GM10248 (cell line): ENCODE data around the gene CBR3.

Source experiments
- CTCF ChIA-PET: fragments of 300-600 bp; sonication (Branson Sonifier 250); formaldehyde crosslinking; extraction: SDS; loops from one replicate; lab custom pipeline; 2021; ENCODE audit warnings: antibody characterized with exemption; lab: Yijun Ruan, JAX
- POLR2A ChIA-PET: fragments of 350-650 bp; sonication (Branson Sonifier 250); formaldehyde crosslinking; extraction: SDS; loops from one replicate; lab custom pipeline; 2020; ENCODE audit warnings: antibody characterized with exemption; lab: Yijun Ruan, JAX
- DNase-seq: peaks from one replicate; pipeline ENCODE4 v3.0.0; 2012; ENCODE audit errors: extremely low spot score
- TF ChIP-seq, protein P1 (sequence below): IDR thresholded peaks from 2 replicates; pipeline ENCODE4 v1.5.1; 2012; ENCODE audit warnings: mild to moderate bottlenecking, low read depth; ENCODE audit errors: extremely low read depth, missing control alignments, control extremely low read depth

The CBR3 gene

DNA sequence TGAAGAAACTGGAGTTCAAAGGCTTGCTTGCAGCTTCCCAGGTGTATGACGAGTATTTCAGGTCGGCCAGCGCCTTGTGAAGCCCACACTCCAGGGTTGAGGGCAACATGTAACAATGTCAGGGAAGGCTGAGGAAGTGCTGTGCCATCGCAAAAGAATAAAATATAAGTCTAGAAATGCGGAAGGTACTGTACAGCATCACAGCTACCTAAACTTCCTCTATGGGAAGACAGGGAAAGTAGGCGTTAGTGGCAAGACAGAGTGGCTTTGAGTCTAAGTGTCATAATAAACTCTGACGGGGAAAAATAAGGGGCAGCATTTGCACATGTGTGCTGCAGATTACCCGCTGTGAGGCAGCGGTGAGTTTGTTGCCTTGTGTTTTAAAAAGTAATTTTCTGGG lies 50.6 kb downstream of the CBR3 start:
- TF ChIP-seq, protein P1, sequence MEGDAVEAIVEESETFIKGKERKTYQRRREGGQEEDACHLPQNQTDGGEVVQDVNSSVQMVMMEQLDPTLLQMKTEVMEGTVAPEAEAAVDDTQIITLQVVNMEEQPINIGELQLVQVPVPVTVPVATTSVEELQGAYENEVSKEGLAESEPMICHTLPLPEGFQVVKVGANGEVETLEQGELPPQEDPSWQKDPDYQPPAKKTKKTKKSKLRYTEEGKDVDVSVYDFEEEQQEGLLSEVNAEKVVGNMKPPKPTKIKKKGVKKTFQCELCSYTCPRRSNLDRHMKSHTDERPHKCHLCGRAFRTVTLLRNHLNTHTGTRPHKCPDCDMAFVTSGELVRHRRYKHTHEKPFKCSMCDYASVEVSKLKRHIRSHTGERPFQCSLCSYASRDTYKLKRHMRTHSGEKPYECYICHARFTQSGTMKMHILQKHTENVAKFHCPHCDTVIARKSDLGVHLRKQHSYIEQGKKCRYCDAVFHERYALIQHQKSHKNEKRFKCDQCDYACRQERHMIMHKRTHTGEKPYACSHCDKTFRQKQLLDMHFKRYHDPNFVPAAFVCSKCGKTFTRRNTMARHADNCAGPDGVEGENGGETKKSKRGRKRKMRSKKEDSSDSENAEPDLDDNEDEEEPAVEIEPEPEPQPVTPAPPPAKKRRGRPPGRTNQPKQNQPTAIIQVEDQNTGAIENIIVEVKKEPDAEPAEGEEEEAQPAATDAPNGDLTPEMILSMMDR: no peak
- POLR2A ChIA-PET: no interaction called here
- no peak for DNase-seq
- CTCF ChIA-PET: interaction anchor here (1.4 kb wide), 1 partner anchor 19 kb away, joined by 3 read pairs; no protein-coding TSS in a partner anchor

DNA sequence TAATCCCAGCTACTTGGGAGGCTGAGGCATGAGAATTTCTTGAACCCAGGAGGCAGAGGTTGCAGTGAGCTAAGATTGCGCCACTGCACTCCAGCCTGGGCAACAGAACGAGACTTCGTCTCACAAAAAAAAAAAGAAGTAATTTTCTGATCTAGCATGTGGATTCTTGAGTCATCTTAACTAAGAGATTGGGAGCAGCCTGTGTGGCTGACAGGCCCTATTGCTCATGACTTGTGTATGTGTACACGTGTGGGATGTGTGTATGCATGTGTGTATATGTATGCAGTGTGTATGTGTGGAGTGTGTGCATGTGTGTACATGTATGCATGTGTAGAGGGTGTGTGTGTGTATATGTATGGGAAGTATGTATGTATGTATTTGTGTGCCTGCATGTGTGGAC lies 51.2 kb downstream of the CBR3 start:
- ChIA-PET CTCF (interaction anchor here (1.2 to 1.4 kb wide), 2 partner anchors 11 to 18 kb away, joined by 3 read pairs; no protein-coding TSS in a partner anchor), POLR2A (no interaction called here)
- no peak for DNase-seq
- TF ChIP-seq, protein P1: no peak

DNA sequence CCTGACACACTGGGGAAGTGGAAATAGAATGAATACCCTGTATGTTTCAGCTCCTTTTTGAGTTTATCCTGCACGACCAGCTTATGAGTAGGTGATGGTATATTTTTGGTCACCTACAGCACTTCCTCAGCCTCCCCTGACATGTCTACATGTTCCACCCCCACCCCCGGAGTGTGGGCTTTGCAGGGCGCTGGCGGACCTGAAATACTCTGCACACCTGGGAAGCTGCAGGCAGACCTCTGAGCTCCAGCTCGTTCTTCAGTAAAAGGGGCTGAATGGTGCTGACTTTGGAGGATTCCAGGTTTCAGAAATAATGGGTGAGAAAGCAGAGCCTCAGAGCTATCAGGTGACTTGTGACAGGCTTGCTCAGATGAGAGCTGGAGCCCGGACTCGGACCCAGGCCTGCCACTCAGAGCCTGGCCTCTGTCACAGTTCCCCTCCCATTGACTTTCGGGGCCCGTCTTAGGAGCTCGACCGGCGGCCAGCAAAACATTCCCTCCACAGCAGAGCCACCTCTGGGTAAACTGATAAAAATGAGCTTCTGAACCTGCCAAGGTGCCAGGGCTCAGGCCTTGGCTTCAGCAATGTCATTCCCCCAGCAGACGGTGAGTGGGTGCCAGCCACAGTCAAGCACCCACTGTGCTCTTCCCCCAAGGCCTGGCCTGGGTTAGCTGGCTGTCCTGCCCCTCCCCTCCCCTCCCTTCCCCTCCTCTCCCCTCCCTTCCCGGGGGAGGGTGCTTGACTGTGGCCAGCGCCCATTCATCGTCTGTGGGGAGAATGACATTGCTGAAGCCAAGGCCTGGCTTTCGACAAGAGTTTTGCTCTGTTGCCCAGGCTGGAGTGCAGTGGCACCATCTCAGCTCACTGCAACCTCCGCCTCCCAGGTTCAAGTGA lies 51.9 kb downstream of the CBR3 start:
- DNase-seq: no peak
- TF ChIP-seq, protein P1: no peak
- CTCF ChIA-PET: interaction anchor here (1.2 to 2.2 kb wide), 3 partner anchors 9 to 46 kb away, joined by 3 to 7 read pairs (median 3); no protein-coding TSS in a partner anchor
- POLR2A ChIA-PET: no interaction called here

DNA sequence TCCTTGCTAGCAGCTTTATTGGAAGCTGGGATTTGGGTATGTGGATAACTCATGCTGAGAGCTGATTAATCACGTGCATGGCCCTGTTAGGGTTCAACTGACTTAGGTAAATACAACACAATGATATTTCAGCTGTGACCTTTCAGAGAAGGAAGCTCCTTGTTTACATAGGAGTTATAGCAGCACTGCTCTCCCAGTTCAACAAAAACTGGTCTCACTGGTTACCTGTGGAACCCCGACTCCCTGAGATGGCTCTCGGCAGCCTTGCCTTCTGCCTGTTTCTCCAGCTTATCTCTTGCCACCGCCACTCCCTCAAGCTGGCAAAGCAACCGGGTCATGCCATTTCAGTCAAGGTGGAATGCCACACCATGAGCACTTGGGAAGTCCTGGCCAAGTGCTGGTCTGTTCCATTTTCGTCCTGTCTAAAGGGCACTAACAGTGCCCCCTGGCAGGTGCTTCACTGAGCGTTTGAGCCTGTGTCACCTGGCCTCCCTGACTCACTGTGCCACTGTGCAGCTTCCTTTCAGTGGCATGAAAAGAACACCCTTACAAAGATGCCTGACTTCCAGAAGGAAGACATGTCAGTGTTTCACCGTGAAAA lies 53.3 kb downstream of the CBR3 start:
- DNase-seq: no peak
- CTCF ChIA-PET: interaction anchor here (1.7 to 2.2 kb wide), 3 partner anchors 11 to 47 kb away, joined by 3 to 7 read pairs (median 6); no protein-coding TSS in a partner anchor
- TF ChIP-seq, protein P1: no peak
- POLR2A ChIA-PET: no interaction called here

DNA sequence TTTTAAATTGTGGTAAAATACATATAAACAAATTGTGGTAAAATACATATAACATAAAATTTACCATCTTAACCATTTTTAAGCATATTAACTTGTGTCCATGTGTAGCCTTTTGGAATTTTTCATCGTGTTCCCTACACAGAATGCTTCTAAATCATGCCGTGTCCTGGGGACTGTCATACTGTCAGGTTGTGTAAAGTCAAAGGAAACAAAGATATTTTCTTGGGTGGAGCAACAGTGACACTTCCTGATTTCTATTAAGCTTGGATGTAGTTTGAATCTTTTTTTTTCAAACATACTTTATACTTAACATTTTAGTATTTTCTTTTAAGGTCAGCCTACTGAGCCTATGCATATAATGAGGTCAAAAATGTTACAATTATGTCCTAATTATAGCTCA lies 54.1 kb downstream of the CBR3 start:
- no peak for DNase-seq
- ChIA-PET POLR2A (no interaction called here), CTCF (interaction anchor here (1.1 to 2.0 kb wide), 2 partner anchors 11 to 14 kb away, joined by 3 to 6 read pairs; no protein-coding TSS in a partner anchor)
- TF ChIP-seq, protein P1: no peak

DNA sequence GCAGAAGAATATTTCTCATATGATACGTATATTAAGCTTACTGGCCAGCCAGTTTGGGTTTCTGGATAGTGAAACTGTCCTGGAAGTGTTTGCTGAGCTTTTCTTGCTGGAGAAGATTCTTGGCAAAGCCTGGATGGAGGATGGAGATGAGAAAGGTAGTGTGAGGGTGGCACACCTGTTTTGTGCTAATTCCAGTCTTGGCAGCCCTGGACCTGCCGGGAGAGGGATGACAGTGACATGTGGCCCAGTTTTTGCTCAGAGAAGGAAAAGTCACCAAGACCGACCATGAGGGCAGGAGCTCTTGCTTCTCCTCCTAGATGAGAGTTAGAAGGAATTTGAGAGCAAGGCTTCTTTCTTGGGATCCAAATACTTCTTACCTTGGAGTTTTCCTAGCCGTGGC lies 55.9 kb downstream of the CBR3 start:
- no peak for DNase-seq
- CTCF ChIA-PET: interaction anchor here (1.2 kb wide), 1 partner anchor 11 kb away, joined by 3 read pairs; no protein-coding TSS in a partner anchor
- TF ChIP-seq, protein P1: no peak
- POLR2A ChIA-PET: no interaction called here
